ENCODE measurements around the gene TECTA. TPM values are rescaled to one million over a fixed set of nuclear protein-coding genes. Genes with fewer than 3 reads are reported as not detected.

Gene TECTA
- total and polyA plus RNA-seq, 2 of the 8 experiments (the other 6 are each of a cell fraction or from before 2014, with no cell fraction given), result 0.59 to 1.0 TPM

GRCh38 chr11:121154486-121155314 is 53.7 kb downstream of the TECTA start (continued):
- TF ChIP-seq PHF8 (conservative IDR thresholded peaks at IDR 0.05; ENCODE audit: low read depth, low read length), result no peak
- no peak for TF ChIP-seq ZNF274 (IDR thresholded peaks at IDR 0.05; ENCODE audit: borderline replicate concordance, extremely low read depth, low read length)

Measured in H1 (cell line).